ENCODE measurements around the gene ZNFX1.

Gene ZNFX1

GRCh38 chr20:49230021-49230420 lies 47.8 kb downstream of the ZNFX1 start:
- no peaks in the 10 kb centered on the region for H3K79me2 ChIP-seq (ENCODE audit: insufficient read depth, low read length)
- H3K36me3 ChIP-seq (ENCODE audit: insufficient read depth, low read length), result peaks cover 53% of the 10 kb centered on the region; the same call in 1 of the 2 replicates
- H4K20me1 ChIP-seq (ENCODE audit: insufficient read depth, low read length, poor library complexity, severe bottlenecking), result no peaks in the 10 kb centered on the region
- no peak overlapping the region for H3K4me2 ChIP-seq (ENCODE audit: low read depth, low read length, poor library complexity, severe bottlenecking)
- no peaks in the 10 kb centered on the region for H3F3A ChIP-seq (ENCODE audit: low read depth)
- H3K4me3 ChIP-seq (ENCODE audit: low read length, poor library complexity, severe bottlenecking), result no peak overlapping the region
- no peaks in the 10 kb centered on the region for H3K27me3 ChIP-seq (ENCODE audit: insufficient read depth, low read length, poor library complexity, severe bottlenecking)
- TF ChIP-seq EZH2phosphoT487 (IDR thresholded peaks at IDR 0.05; ENCODE audit: borderline replicate concordance) (no peak), CTCF (conservative IDR thresholded peaks at IDR 0.05; ENCODE audit: low read length) (no peak)
- H3K9ac ChIP-seq (ENCODE audit: low read depth, low read length, poor library complexity, severe bottlenecking), result no peak overlapping the region
- H3K9me2 ChIP-seq (replicated peaks; ENCODE audit: low read depth, low read length), result no peaks in the 10 kb centered on the region
- no peak overlapping the region for H2AFZ ChIP-seq (ENCODE audit: low read length)
- H3K4me1 ChIP-seq (ENCODE audit: insufficient read depth, low read length, poor library complexity, severe bottlenecking), result no peaks in the 10 kb centered on the region
- H3K9me3 ChIP-seq (ENCODE audit: insufficient read depth, low read depth, low read length), result no peaks in the 10 kb centered on the region

- Histone ChIP-seq H2AFZ (ENCODE audit: low read length) (no peak overlapping the region), H4K20me1 (ENCODE audit: insufficient read depth, low read length, poor library complexity, severe bottlenecking) (no peaks in the 10 kb centered on the region), H3K9ac (ENCODE audit: low read depth, low read length, poor library complexity, severe bottlenecking) (no peak overlapping the region), H3K27me3 (ENCODE audit: insufficient read depth, low read length, poor library complexity, severe bottlenecking) (no peaks in the 10 kb centered on the region), H3K4me2 (ENCODE audit: low read depth, low read length, poor library complexity, severe bottlenecking) (no peak overlapping the region), H3F3A (ENCODE audit: low read depth) (no peaks in the 10 kb centered on the region), H3K9me3 (ENCODE audit: insufficient read depth, low read depth, low read length) (no peaks in the 10 kb centered on the region), H3K9me2 (replicated peaks; ENCODE audit: low read depth, low read length) (no peaks in the 10 kb centered on the region), H3K4me1 (ENCODE audit: insufficient read depth, low read length, poor library complexity, severe bottlenecking) (no peaks in the 10 kb centered on the region), H3K79me2 (ENCODE audit: insufficient read depth, low read length) (no peaks in the 10 kb centered on the region), H3K4me3 (ENCODE audit: low read length, poor library complexity, severe bottlenecking) (no peak overlapping the region), H3K36me3 (ENCODE audit: insufficient read depth, low read length) (peaks cover 54% of the 10 kb centered on the region; the same call in 1 of the 2 replicates)
- TF ChIP-seq EZH2phosphoT487 (IDR thresholded peaks at IDR 0.05; ENCODE audit: borderline replicate concordance), result no peak
- TF ChIP-seq CTCF (conservative IDR thresholded peaks at IDR 0.05; ENCODE audit: low read length), result no peak
Measured at GRCh38 chr20:49229381-49229780, 48.5 kb downstream of the ZNFX1 start.

GRCh38 chr20:49228676-49229075 lies 49.2 kb downstream of the ZNFX1 start:
- Histone ChIP-seq H4K20me1 (ENCODE audit: insufficient read depth, low read length, poor library complexity, severe bottlenecking) (no peaks in the 10 kb centered on the region), H3K4me2 (ENCODE audit: low read depth, low read length, poor library complexity, severe bottlenecking) (no peak overlapping the region), H3K9ac (ENCODE audit: low read depth, low read length, poor library complexity, severe bottlenecking) (no peak overlapping the region), H3K4me1 (ENCODE audit: insufficient read depth, low read length, poor library complexity, severe bottlenecking) (no peaks in the 10 kb centered on the region), H3K9me3 (ENCODE audit: insufficient read depth, low read depth, low read length) (no peaks in the 10 kb centered on the region), H3K27me3 (ENCODE audit: insufficient read depth, low read length, poor library complexity, severe bottlenecking) (no peaks in the 10 kb centered on the region), H3K36me3 (ENCODE audit: insufficient read depth, low read length) (peaks cover 57% of the 10 kb centered on the region; the same call in 1 of the 2 replicates), H3K4me3 (ENCODE audit: low read length, poor library complexity, severe bottlenecking) (no peak overlapping the region), H3F3A (ENCODE audit: low read depth) (no peaks in the 10 kb centered on the region), H3K79me2 (ENCODE audit: insufficient read depth, low read length) (no peaks in the 10 kb centered on the region), H2AFZ (ENCODE audit: low read length) (no peak overlapping the region), H3K9me2 (replicated peaks; ENCODE audit: low read depth, low read length) (no peaks in the 10 kb centered on the region)
- TF ChIP-seq CTCF (conservative IDR thresholded peaks at IDR 0.05; ENCODE audit: low read length) (no peak), EZH2phosphoT487 (IDR thresholded peaks at IDR 0.05; ENCODE audit: borderline replicate concordance) (no peak)

Data from Loucy (cell line).